HCT116 (cell line): Measurements from ENCODE around the gene CEP120. TPM values are rescaled to one million over a fixed set of nuclear protein-coding genes. Genes with fewer than 3 reads are reported as not detected.

Source experiments
- ATAC-seq: fragments of 200-7000 bp; cut with Tn5 transposase; 2 replicates; pipeline ENCODE4 v1.9.1; 2020; ENCODE audit warnings: mild to moderate bottlenecking, moderate library complexity
- BruUV-seq: library from RNA; stranded (reverse); fragments of 400-500 nt; replicated peaks from 2 replicates; lab custom pipeline; 2021; lab: Mats Ljungman, UMichigan
- CTCF ChIA-PET: fragments of 300-600 bp; sonication (Branson Sonifier 250); formaldehyde crosslinking; loops from one replicate; lab custom pipeline; 2021; ENCODE audit warnings: antibody characterized with exemption; lab: Charles Lee
- POLR2A ChIA-PET: fragments of 300-600, 350-600 bp; sonication (Branson Sonifier 250); formaldehyde crosslinking; loops from one replicate; lab custom pipeline; 2021; ENCODE audit warnings: antibody characterized with exemption; lab: Charles Lee
- RAD21 ChIA-PET, 2 experiments: fragments of 300-600 bp; sonication (Branson Sonifier 250); formaldehyde crosslinking; loops; one replicate each; lab custom pipeline; 2023; ENCODE audit warnings: low total read pairs in 2 of 2; ENCODE audit not compliant: uncharacterized antibody in 2 of 2, unreplicated experiment in 2 of 2, low non-redundant PET in 1 of 2; lab: Charles Lee
- DNase-seq: peaks from one replicate; pipeline ENCODE4 v3.0.0-alpha.2; 2010; ENCODE audit warnings: low read depth, low spot score
- H2AFZ ChIP-seq: fragments of 200-600 bp; shearing (Covaris generic), sonication (generic); 2 replicates; pipeline ENCODE4 v1.6.1; 2017; ENCODE audit warnings: low read depth, mixed run types, mixed read lengths, antibody characterized with exemption, low read length; ENCODE audit not compliant: poor library complexity, severe bottlenecking
- H3K27ac ChIP-seq: 2 replicates; pipeline ENCODE4 v1.5.1; 2012; ENCODE audit warnings: low read depth, low read length
- H3K27me3 ChIP-seq: fragments of 200-600 bp; sonication (generic); 2 replicates; pipeline ENCODE4 v1.6.1; 2016; ENCODE audit warnings: mixed run types, low read length, mixed read lengths; ENCODE audit not compliant: insufficient read depth
- H3K36me3 ChIP-seq, 2 experiments: fragments of 200-500 bp in 1 of 2; fragments of 200-600 bp in 1 of 2; sonication (Bioruptor generic) in 1 of 2; sonication (generic) in 1 of 2; 2 replicates each; pipeline versions ENCODE4 v1.5.1 to v1.6.1; 2014 to 2016; ENCODE audit warnings: low read length in 2 of 2, inconsistent platforms in 1 of 2, mixed read lengths in 1 of 2, mixed run types in 1 of 2; ENCODE audit not compliant: insufficient read depth in 2 of 2, control insufficient read depth in 1 of 2
- H3K4me1 ChIP-seq, 2 experiments: fragments of 200-600 bp in 1 of 2; sonication (generic) in 1 of 2; 2 replicates each; pipeline versions ENCODE4 v1.5.1 to v1.6.1; 2012 to 2017; ENCODE audit warnings: low read length in 2 of 2, inconsistent platforms in 1 of 2, mild to moderate bottlenecking in 1 of 2, mixed read lengths in 1 of 2, mixed run types in 1 of 2, moderate library complexity in 1 of 2; ENCODE audit not compliant: insufficient read depth in 2 of 2, control insufficient read depth in 1 of 2
- H3K4me2 ChIP-seq: fragments of 200-600 bp; sonication (generic); 2 replicates; pipeline ENCODE4 v1.6.1; 2017; ENCODE audit warnings: mixed run types, low read length, mixed read lengths
- H3K4me3 ChIP-seq, 2 experiments: fragments of 200-600 bp in 1 of 2; sonication (generic) in 1 of 2; replicated peaks in 1 of 2; 2 replicates each; pipeline ENCODE4 v1.5.1; 2011 to 2016; ENCODE audit warnings: low read length in 2 of 2, control low read depth in 1 of 2, low read depth in 1 of 2, mild to moderate bottlenecking in 1 of 2, mixed read lengths in 1 of 2, mixed run types in 1 of 2
- H3K79me2 ChIP-seq: fragments of 200-600 bp; sonication (generic); 2 replicates; pipeline ENCODE4 v1.6.1; 2017; ENCODE audit warnings: mild to moderate bottlenecking, mixed run types, low read length, moderate library complexity, mixed read lengths; ENCODE audit not compliant: insufficient read depth
- H3K9ac ChIP-seq: fragments of 200-600 bp; sonication (generic); 2 replicates; pipeline ENCODE4 v1.6.1; 2016; ENCODE audit warnings: low read length, mixed read lengths
- H3K9me2 ChIP-seq: fragments of 200-600 bp; sonication (generic), shearing (Covaris generic); 2 replicates; pipeline ENCODE4 v1.6.1; 2017; ENCODE audit warnings: mixed run types, mild to moderate bottlenecking, moderate library complexity; ENCODE audit not compliant: insufficient read depth
- H3K9me3 ChIP-seq, 2 experiments: fragments of 200-500 bp in 1 of 2; fragments of 200-600 bp in 1 of 2; sonication (Bioruptor generic) in 1 of 2; sonication (generic) in 1 of 2; 2 replicates each; pipeline ENCODE4 v1.6.1; 2014 to 2017; ENCODE audit warnings: low read length in 2 of 2, mixed read lengths in 2 of 2, inconsistent platforms in 1 of 2, low read depth in 1 of 2, mild to moderate bottlenecking in 1 of 2, mixed run types in 1 of 2, moderate library complexity in 1 of 2; ENCODE audit not compliant: control insufficient read depth in 1 of 2, insufficient read depth in 1 of 2
- H4K20me1 ChIP-seq: fragments of 200-600 bp; sonication (generic), shearing (Covaris generic); 2 replicates; pipeline ENCODE4 v1.6.1; 2017; ENCODE audit warnings: mixed run types, mild to moderate bottlenecking, moderate library complexity; ENCODE audit not compliant: insufficient read depth
- ATF3 ChIP-seq: IDR thresholded peaks from 2 replicates; pipeline ENCODE4 v1.6.1; 2012
- CBX3 ChIP-seq: IDR thresholded peaks from 2 replicates; pipeline ENCODE4 v1.6.1; 2012; ENCODE audit warnings: low read depth
- CTCF ChIP-seq, 3 experiments: fragments of 200-600 bp in 1 of 3; sonication (generic) in 1 of 3; IDR thresholded peaks in 2 of 3; conservative IDR thresholded peaks in 1 of 3; 2 replicates each; pipeline ENCODE4 v1.5.1; 2012 to 2017; ENCODE audit warnings: low read depth in 2 of 3, low read length in 2 of 3, antibody characterized with exemption in 1 of 3, borderline replicate concordance in 1 of 3, control low read depth in 1 of 3, mild to moderate bottlenecking in 1 of 3, mixed read lengths in 1 of 3, mixed run types in 1 of 3, moderate library complexity in 1 of 3; ENCODE audit not compliant: insufficient read depth in 1 of 3
- EGR1 ChIP-seq: IDR thresholded peaks from 2 replicates; pipeline ENCODE4 v1.6.1; 2012; ENCODE audit warnings: low read depth
- ELF1 ChIP-seq: IDR thresholded peaks from 2 replicates; pipeline ENCODE4 v1.6.1; 2012; ENCODE audit warnings: low read depth, borderline replicate concordance
- EZH2 ChIP-seq: fragments of 200-600 bp; sonication (generic); IDR thresholded peaks from 2 replicates; pipeline ENCODE4 v1.6.1; 2017; ENCODE audit warnings: antibody characterized with exemption, mixed run types
- EZH2phosphoT487 ChIP-seq: fragments of 200-600 bp; IDR thresholded peaks from 2 replicates; pipeline ENCODE4 v1.6.1; 2018; ENCODE audit warnings: antibody characterized with exemption, borderline replicate concordance
- FOSL1 ChIP-seq: IDR thresholded peaks from 2 replicates; pipeline ENCODE4 v1.6.1; 2012; ENCODE audit warnings: low read depth
- JUND ChIP-seq: IDR thresholded peaks from 2 replicates; pipeline ENCODE4 v1.6.1; 2012
- POLR2A ChIP-seq: IDR thresholded peaks from 2 replicates; pipeline ENCODE4 v1.7.0; 2011; ENCODE audit warnings: borderline replicate concordance; ENCODE audit not compliant: insufficient read depth, insufficient read length; ENCODE audit errors: extremely low read depth
- REST ChIP-seq: IDR thresholded peaks from 2 replicates; pipeline ENCODE4 v1.6.1; 2012; ENCODE audit warnings: low read depth
- SP1 ChIP-seq: IDR thresholded peaks from 2 replicates; pipeline ENCODE4 v1.6.1; 2012; ENCODE audit warnings: low read depth
- SRF ChIP-seq: IDR thresholded peaks from 2 replicates; pipeline ENCODE4 v1.6.1; 2012; ENCODE audit warnings: low read depth
- TCF7L2 ChIP-seq: IDR thresholded peaks from 2 replicates; pipeline ENCODE4 v1.7.0; 2011; ENCODE audit warnings: borderline replicate concordance, inconsistent platforms; ENCODE audit not compliant: insufficient read depth, insufficient read length; ENCODE audit errors: extremely low read depth
- ZBTB33 ChIP-seq: IDR thresholded peaks from 2 replicates; pipeline ENCODE4 v1.6.1; 2011; ENCODE audit warnings: mild to moderate bottlenecking, low read length, moderate library complexity; ENCODE audit not compliant: insufficient replicate concordance; ENCODE audit errors: extremely low read depth
- ZFX ChIP-seq: fragments of 450-650 bp; IDR thresholded peaks from 2 replicates; pipeline ENCODE4 v1.6.1; 2017
- ZNF274 ChIP-seq: fragments of 200-500 bp; sonication (Bioruptor generic); IDR thresholded peaks from 2 replicates; pipeline ENCODE4 v1.6.1; 2014; ENCODE audit warnings: mild to moderate bottlenecking, low read depth, low read length, inconsistent platforms
- intact Hi-C: fragments of 100-400 bp; cut with micrococcal nuclease; formaldehyde crosslinking; loops from 2 replicates; pipeline ENCODE4 v1.10.0; 2022
- total RNA-seq: library from RNA; stranded (reverse); gene quantifications from one replicate; pipeline ENCODE4 v1.2.1, GENCODE V29; 2021; ENCODE audit not compliant: unreplicated experiment

The CEP120 gene
- total RNA-seq, 1 experiment from 2014 or later: 30.2 TPM

GRCh38 chr5:123454259-123454911 is 31.2 kb upstream of the CEP120 start:
- no peaks in the 10 kb centered on the region for H4K20me1 ChIP-seq
- H3K9ac ChIP-seq: no peak overlapping the region
- no peaks in the 10 kb centered on the region for H3K4me1 ChIP-seq
- no TSS peak for BruUV-seq
- DNase-seq: no peak
- H3K4me2 ChIP-seq: no peak overlapping the region
- intact Hi-C loops: no loop called here
- H3K9me3 ChIP-seq: no peaks in the 10 kb centered on the region
- no peak for ATAC-seq
- H3K4me3 ChIP-seq: no peak overlapping the region
- no peaks in the 10 kb centered on the region for H3K27me3 ChIP-seq
- CTCF ChIA-PET: no interaction called here
- TF ChIP-seq FOSL1 (no peak), ZNF274 (no peak), ZBTB33 (no peak), ELF1 (no peak), ZFX (no peak), JUND (no peak), EZH2phosphoT487 (no peak), TCF7L2 (no peak), EGR1 (no peak), SP1 (no peak), SRF (no peak), POLR2A (no peak), CBX3 (no peak), CTCF (IDR thresholded peaks at IDR 0.05 in 2 of 3, conservative IDR thresholded peaks at IDR 0.05 in 1 of 3; ENCODE audit: borderline replicate concordance in 1 of 3, insufficient read depth in 1 of 3, low read depth in 2 of 3, low read length in 2 of 3) (no peak), EZH2 (no peak), REST (no peak), ATF3 (no peak)
- no peaks in the 10 kb centered on the region for H3K79me2 ChIP-seq
- RAD21 ChIA-PET: no interaction called here
- H3K27ac ChIP-seq: no peak overlapping the region
- H2AFZ ChIP-seq: no peak overlapping the region
- H3K36me3 ChIP-seq: no peaks in the 10 kb centered on the region
- POLR2A ChIA-PET: no interaction called here
- H3K9me2 ChIP-seq: no peaks in the 10 kb centered on the region
